NAMALWA (cell line): ENCODE results near the gene SLC28A2.
"Not testable (repeated sequence)": the region's sequence is repeated elsewhere in the genome, so short reads cannot be mapped to it uniquely, and the experiment has no call there.

ENCODE experiments used
- DNase-seq: peaks from one replicate; pipeline ENCODE4 v3.0.0-alpha.2; 2015; ENCODE audit warnings: low spot score

SLC28A2 gene

DNA sequence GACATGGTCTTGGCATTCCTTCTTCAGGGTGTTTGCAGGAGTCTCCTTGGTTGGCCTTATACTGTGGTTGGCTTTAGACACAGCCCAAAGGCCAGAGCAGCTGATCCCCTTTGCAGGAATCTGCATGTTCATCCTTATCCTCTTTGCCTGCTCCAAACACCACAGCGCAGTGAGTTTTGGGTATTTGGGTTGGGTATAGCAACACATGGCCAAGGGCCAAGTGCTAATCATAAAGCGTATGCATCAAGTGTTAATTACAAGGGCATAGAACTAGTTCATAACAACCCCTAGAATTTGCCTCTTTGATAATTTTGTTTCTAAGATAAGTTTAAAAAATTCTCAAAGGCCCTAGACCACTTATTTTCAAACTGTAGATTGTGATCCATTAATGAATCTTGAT lies 11.8 kb downstream of the SLC28A2 start:
- no peak for DNase-seq

DNA sequence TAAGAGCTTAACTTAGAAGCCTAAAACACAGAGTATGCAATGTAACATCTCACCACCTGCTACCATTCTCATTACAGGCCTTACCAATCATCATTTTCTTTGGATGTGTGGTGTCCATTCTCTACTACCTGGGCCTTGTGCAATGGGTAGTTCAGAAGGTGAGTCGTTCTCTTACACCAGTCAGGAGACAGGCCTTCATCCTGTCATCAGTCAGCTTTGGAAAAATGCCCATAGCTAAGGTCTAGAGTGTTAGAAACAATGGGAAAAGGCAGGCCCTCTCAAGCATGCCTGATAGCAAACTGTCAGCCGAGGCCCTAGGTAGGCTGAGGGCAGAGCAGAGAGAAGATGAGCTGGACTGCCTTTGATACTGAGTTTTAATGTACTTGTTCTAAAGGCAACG lies 13.5 kb downstream of the SLC28A2 start:
- no peak for DNase-seq

DNA sequence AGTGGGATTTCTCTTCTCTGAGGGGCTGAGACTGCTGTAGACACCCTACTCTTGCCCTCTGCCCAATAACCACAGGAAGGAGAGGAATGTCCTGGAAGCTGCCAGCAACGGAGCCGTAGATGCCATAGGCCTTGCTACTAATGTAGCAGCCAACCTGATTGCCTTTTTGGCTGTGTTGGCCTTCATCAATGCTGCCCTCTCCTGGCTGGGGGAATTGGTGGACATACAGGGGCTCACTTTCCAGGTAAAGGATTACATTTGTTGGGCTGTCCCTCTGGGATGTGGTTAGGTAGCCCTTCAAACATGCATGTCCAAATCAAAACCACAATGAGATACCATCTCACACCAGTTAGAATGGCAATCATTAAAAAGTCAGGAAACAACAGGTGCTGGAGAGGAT lies 16.1 kb downstream of the SLC28A2 start:
- DNase-seq = no peak

DNA sequence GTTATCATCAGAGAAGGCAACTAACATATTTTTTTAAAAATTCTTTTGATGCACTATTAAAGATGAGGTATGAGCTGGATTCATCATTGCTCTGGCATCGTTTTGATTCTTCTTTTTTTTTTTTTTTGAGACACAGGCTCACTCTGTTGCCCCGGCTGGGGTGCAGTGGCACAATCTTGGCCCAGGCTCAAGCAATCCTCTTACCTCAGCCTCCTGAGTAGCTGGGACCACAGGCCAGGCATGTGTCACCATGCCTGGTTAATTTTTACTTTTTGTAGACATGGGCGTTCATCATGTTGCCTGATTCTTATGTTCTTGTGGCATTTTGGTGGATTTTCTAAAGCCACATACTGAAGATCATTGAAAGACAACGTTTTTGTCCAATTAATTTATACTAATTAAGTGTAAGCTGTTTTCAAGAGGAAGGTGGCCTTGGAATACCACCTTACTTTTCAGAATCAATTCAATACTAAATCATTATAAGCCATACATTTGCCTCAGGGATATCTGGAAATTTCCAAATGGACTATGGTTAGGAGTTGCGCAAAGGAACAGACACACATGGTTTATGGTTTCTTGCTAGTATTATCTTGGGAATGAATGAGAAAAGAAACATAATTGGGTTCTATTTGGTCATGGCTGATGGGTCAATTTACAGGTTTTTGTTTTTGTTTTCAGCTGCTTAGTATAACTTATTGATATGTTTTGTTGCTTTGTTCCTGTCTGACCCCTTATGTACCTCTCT lies 22.8 kb downstream of the SLC28A2 start:
- DNase-seq = no peak

DNA sequence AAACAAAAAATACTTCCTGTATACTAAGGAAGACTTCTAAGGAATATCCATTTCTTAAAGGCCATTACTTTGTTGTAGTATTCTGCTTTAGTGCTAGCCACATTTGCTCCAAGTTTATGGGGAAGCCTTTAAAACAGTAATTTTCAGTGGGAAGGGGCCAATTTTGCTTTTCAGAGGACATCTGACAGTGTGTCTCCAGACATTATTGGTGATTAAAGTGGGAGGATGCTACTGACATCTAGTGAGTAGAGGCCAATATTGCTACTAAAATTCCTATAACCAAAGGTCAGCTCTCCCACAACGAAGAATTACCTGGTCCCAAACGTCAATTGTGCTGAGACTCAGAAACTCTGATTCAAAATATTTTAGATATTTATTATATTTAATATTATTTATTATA lies 24.8 kb downstream of the SLC28A2 start:
- peak; percentile 64 for DNase-seq

DNA sequence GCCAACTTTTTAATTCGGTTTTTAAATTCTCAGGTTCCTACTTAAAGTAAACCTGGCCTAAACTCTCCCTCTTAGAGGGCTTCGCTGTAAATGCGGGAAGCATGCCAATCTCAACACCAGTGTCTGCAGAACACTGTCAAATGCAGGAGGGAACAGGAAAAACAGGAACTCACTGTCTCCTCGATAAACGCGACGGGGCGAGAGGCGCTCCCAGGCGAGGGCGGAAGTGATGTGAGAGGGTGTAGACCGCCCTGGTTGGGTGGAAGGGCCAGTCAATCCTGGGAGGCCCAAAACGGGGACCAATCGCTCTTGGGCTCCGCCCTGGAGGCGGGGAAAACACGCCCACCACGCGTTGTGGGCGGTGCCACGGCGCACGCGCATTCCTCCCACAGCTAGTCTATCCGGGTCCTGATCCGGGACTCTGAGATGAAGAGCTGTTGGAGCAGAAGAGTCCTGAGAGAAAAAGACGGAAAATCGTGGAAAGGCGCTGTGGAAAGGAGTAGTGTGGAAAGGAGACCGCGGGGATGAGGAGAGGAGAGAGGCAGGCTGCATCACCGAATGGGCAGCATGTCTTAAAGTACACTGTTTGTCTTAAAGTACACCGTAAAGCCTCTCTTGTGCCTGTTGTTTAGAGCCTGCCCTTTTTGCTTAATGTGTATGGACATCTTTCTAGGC lies 27.1 kb downstream of the SLC28A2 start:
- peak; percentile 98 for DNase-seq

DNA sequence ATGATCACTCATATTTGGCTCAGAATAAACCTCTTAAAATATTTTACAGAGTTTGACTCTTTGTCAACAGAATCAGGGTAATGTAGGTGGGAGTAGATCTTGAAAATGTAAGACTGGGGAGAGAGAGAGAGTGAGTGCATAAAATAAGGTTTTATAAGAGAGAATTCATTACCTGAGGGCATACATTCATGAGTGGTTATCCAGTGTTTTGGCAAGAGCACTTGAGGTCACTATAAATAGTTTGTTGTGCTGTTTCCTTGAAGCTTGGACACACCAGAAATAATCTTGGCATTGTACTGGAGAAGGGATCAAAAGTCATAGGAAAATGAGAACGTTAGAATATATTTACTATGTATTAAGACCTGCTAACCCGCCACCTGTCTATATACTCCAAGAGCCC lies 33.4 kb downstream of the SLC28A2 start:
- no peak for DNase-seq

DNA sequence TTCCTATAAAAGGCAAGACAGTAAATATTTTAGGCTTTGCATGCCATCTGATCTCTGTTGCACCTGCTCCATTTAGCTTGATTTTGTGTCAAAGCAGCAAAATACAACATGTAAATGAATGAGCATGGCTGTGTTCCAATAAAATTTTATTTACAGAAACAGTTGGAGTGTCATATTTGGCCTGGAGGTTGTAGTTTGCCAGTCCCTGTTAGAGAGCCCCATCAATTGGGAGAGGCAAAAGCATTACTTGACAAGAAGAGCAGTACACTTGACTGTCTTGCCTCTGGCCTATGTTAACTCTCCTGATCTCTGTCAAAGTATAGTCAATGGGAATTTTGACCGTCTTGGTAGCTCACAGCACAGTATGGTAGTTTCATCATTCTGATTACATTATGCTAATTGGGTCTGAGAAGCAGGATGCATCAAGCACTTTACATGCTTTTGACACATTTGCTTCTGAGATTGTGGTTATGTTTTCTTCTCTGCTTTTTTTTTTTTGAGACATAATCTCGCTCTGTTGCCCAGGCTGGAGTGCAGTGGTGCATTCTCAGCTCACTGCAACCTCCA lies 35.4 kb downstream of the SLC28A2 start:
- DNase-seq = no peak

DNA sequence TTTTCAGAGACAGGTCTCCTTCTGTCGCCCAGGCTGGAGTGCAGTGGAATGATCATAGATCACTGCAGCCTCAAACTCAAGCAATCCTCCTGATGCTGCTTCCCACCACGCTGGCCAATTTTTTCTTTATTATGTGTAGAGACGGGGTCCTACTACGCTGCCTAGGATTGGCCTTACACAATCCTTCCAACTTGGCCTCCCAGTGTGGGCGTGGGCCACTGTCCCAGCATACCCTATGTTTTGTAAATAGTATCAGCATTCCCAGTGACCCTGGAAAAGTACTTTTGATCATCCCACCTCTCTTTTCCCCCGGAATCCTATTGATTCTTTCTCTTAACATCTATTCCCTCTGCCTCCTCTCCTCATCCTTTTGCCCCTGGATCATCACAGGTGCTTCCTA lies 36.9 kb downstream of the SLC28A2 start:
- no peak for DNase-seq

DNA sequence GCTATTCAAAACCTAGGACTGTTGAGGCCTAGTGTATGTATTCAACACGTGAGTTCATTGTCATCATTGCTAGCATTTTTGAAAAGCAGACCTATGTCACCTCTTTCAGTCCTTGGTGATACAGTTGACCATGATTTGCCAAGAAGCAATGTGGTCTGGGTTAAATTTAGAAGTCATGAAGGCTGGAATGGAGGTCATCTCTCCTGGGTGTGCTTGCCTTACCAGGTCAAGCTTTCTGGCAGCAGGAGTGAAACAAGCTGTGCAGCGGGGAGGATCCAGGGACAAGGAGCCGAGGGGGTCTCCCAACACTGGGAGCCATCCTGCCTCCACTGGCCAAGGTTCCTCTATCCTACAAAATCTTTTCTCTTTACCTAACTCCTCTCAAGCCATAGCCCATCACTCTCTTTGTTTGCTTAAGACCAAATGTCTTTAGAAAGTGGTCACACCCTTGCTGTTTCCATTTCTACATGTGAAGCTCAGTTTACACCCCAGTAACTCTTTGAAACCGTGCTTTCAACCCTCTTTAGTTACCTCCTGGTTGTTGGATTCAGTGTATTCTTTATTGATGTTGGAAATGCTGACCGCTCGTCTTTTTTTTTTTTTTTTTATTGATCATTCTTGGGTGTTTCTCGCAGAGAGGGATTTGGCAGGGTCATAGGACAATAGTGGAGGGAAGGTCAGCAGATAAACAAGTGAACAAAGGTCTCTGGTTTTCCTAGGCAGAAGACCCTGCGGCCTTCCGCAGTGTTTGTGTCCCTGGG lies 40.0 kb downstream of the SLC28A2 start:
- no peak for DNase-seq

DNA sequence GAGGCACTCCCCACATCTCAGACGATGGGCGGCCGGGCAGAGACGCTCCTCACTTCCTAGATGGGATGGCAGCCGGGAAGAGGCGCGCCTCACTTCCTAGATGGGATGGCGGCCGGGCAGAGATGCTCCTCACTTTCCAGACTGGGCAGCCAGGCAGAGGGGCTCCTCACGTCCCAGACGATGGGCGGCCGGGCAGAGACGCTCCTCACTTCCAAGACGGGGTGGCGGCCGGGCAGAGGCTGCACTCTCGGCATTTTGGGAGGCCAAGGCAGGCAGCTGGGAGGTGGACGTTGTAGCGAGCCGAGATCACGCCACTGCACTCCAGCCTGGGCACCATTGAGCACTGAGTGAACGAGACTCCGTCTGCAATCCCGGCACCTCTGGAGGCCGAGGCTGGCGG lies 41.3 kb downstream of the SLC28A2 start:
- not testable (repeated sequence) for DNase-seq

DNA sequence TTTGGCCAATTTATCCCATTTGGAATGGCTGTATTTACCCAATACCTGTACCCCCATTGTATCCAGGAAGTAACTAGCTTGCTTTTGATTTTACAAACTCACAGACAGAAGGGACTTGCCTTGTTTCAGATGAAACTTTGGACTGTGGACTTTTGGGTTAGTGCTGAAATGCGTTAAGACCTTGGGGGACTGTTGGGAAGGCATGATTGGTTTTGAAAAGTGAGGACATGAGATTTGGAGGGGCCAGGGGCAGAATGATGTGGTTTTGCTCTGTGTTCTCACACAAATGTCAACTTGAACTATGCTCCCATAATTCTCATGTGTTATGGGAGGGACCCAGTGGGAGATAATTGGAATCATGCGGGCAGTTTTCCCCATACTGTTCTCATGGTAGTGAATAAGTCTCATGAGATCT lies 46.9 kb downstream of the SLC28A2 start:
- not testable (repeated sequence) for DNase-seq

DNA sequence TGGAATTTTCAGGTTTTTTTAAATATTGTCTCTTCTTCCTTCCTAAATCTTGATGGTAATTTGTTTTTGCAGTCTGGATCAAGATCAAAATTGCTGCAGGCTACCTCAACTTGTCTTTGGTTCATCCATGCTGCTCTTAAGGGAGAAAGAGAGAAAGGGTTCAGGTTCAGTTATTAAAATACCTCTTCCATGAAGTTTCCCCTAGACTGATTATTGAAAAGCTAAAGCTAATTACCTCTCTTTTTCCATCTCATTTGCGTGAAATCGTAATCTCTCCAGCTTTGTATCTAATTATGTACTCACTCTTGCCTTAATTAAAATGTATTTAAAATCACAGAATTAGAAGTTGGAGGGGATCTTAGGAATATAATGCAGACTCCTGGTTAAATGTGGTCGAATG lies 52.7 kb downstream of the SLC28A2 start:
- no peak for DNase-seq

DNA sequence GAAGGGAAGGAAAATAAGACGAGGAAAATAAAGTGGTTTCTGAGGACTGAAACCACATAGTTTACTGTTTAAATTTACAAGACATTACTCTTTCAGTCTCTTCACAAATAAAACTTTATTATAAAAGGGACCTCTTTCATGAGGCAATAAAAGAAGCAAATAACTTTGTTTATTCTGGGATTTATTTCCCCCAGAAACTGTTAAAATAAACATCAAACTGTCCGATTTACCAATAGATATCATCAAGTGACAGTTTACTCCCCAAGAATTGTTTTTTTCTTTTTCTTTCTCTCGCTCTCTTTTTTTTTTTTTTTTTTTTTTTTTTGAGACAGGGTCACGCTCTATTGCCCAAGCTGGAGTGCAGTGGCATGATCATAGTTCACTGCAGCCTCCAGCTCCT lies 54.1 kb downstream of the SLC28A2 start:
- DNase-seq = no peak

DNA sequence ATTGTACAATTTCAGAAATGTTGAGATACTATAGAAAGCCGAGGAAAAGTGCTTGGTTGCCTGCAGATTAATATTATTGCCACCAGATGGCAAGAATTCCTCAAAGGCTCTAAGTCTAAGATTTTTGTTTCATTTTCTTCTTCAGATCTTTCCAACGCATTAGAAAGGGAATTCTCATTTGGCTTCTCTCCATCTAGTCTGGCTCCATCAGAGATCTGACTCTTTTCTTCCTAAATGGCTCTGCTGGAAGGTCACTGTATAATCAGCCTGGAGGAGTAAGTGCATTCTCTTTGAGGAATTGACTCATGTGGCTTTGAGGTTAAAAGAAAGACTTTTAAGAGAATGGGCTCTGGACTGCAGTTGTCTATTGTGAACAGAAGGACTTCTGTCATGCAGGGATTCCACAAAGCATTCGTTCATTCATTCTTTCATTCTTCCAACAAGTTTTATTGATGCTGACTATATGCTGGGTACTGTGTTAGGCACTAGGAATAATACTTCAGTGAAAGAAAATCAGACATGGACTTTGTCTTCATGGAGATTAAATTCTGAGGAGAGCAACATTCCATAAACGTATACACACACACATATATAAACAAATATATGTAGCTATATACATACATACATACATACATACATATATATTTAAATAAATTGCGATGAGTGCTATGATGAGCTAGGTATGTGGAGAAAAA lies 55.3 kb downstream of the SLC28A2 start:
- peak; percentile 46 for DNase-seq

DNA sequence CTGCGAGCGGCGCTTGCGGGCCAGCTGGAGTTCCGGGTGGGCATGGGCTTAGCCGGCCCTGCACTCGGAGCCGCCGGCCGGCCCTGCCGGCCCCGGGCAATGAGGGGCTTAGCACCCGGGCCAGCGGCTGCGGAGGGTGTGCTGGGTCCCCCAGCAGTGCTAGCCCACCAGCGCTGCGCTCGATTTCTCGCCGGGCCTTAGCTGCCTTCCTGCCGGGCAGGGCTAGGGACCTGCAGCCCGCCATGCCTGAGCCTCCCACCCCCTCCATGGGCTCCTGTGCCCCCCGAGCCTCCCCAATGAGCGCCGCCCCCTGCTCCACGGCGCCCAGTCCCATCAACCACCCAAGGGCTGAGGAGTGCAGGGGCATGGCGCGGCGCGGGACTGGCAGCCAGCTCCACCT lies 62.1 kb downstream of the SLC28A2 start:
- DNase-seq = not testable (repeated sequence)

DNA sequence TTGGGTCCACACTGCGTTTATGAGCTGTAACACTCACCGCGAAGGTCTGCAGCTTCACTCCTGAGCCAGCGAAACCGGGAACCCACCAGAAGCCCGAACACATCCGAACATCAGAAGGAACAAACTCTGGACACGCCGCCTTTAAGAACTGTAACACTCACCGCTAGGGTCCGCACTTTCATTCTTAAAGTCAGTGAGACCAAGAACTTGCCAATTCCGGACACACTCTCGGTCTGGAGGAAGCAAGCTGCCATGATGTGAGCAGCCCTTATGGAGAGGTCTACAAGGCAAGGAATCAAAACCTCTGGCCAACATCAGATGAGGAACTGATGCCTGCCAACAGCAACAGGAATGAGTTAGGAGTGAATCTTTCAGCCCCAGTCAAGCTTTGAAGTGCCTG lies 62.9 kb downstream of the SLC28A2 start:
- DNase-seq = peak; percentile 34

DNA sequence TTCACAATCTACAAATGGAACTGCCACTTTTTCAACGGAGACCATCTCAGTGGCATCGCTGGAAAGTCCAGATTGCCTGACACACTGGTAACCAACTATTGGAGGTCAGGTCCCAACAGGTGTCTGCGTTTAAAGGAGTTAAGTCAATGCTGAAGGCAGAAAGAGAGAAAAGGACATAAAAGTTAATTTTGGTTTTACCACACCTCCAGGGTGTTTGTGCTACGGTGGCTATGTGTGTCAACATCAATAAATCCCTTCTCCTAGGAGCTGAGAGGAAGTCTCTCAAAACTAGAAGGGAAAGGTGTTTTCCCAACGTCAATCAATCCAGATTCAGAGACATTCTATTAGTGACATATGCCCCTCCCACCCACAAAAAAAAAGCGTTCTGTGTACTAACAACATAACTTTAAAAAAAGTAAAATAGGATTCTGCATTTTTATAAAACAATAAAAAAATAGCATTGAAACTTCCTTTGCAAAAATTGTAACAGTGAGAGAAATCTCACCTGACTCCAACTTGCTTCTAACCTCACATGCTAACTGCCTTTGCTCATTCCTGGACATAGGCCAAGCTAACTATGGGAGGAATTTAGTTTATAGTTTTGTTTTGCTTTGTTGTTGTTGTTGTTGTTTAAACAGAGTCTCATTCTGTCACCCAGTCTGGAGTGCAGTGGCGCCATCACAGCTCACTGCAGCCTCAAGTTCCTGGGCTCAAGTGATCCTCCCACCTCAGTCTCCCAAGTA lies 67.6 kb downstream of the SLC28A2 start:
- DNase-seq = no peak

DNA sequence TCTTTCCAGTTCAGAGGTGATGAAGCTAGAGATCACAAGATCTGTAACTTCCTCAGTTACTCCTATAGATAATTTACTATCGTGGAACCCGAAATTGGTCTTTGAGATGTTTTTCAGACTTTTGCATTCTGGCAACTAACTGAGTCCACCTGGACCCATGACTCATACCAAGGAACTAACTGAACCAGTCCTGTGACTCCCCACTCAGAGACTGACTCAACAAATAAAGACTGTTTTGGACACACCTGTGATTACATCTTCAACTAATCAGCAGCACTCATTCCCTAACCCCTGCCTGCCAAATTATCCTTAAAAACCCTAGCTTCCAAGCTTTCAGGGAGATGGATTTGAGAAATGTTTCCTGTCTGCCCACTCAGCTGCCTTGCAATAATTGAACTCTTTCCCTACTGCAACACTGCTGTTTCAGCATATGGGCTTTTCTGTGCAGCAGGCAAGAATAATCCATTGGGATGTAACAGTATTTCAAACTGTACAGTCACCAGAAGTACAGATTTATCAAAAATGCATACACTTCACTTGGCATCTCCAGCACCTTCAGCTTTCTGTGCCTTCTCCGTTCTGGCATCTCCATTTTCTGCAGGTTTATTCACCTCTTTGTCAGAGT lies 68.7 kb downstream of the SLC28A2 start:
- no peak for DNase-seq

DNA sequence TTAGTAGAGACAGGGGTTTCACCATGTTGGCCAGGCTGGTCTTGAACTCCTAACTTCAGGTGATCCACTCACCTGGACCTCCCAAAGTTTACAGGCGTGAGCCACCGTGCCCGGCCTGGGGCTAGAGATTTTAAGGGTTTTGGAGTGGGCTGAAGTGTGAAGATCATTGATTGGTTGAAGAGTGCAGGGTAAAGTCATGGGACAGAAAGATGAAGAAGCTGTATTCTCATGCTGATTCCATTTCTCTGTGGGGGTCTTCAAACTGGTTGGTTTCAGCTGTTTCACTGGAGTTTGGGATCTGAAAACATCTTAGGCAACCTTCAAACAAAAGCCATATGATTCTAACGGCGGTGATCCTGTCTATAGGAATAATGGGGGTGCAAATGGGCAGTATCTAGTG lies 74.2 kb downstream of the SLC28A2 start:
- DNase-seq = no peak

DNA sequence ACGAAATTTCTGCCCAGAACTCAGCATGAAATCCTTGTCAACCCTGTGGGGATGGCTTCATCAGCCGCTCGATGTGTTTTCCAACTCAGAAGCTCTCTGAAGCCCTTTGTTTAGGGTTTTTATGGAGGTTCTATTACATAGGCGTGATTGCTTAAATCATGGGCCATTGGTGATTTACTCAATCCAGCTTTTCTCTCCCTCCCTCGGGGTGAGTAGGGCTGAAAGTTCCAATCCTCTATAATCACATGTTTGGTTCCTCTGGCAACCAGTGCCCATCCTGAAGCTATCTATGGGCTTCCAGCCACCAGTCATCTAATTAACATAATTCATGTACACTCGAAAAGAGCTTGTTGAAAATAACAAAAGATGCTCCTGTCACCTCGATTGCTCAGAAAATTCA lies 74.7 kb downstream of the SLC28A2 start:
- no peak for DNase-seq
